ENCODE measurements around the gene DDX27. TPM values are rescaled to one million over a fixed set of nuclear protein-coding genes. Genes with fewer than 3 reads are reported as not detected.

Gene DDX27
- total and polyA plus RNA-seq, 2 of the 13 experiments (the other 11 are each of a cell fraction or from before 2014, with no cell fraction given): 42.6 to 72.8 TPM

- TF ChIP-seq GABPB1 (CRISPR knock-in tag; IDR thresholded peaks at IDR 0.05) (no peak), ZBTB2 (CRISPR knock-in tag; IDR thresholded peaks at IDR 0.05; ENCODE audit: low read depth) (no peak), DDIT3 (CRISPR knock-in tag; IDR thresholded peaks at IDR 0.05) (no peak), TSC22D2 (CRISPR knock-in tag; IDR thresholded peaks at IDR 0.05; ENCODE audit: borderline replicate concordance) (no peak), KDM3A (CRISPR knock-in tag; IDR thresholded peaks at IDR 0.05; ENCODE audit: low read depth) (no peak), SRSF9 (IDR thresholded peaks at IDR 0.05; ENCODE audit: borderline replicate concordance, insufficient read depth, low read depth, low read length, poor library complexity, severe bottlenecking) (no peak), ZXDC (CRISPR knock-in tag; IDR thresholded peaks at IDR 0.05) (no peak), ZNF232 (CRISPR knock-in tag; IDR thresholded peaks at IDR 0.05; ENCODE audit: borderline replicate concordance) (no peak), REST (IDR thresholded peaks at IDR 0.05; ENCODE audit: borderline replicate concordance in 1 of 2, low read depth in 1 of 2, low read length in 2 of 2) (no peak), SNAPC4 (CRISPR knock-in tag; IDR thresholded peaks at IDR 0.05) (0 out of 2 replicates have a peak, but pooled peaks have one; percentile 11)
Observed at GRCh38 chr20:49187330-49187850, 31.8 kb upstream of the DDX27 start (continued).
